Stimulated activated CD4-positive, alpha-beta T cell treated with anti-CD3 and anti-CD28 coated beads, Interleukin-4, amount 100 ng/mL, for 48 hours (primary cell): ENCODE data around the gene ACKR4.

Experiments
- DNase-seq, 2 donors: peaks; one replicate each; pipeline ENCODE4 v3.0.0-alpha.2; 2020; ENCODE audit warnings: low read depth in 2 of 2

ACKR4 gene

DNA sequence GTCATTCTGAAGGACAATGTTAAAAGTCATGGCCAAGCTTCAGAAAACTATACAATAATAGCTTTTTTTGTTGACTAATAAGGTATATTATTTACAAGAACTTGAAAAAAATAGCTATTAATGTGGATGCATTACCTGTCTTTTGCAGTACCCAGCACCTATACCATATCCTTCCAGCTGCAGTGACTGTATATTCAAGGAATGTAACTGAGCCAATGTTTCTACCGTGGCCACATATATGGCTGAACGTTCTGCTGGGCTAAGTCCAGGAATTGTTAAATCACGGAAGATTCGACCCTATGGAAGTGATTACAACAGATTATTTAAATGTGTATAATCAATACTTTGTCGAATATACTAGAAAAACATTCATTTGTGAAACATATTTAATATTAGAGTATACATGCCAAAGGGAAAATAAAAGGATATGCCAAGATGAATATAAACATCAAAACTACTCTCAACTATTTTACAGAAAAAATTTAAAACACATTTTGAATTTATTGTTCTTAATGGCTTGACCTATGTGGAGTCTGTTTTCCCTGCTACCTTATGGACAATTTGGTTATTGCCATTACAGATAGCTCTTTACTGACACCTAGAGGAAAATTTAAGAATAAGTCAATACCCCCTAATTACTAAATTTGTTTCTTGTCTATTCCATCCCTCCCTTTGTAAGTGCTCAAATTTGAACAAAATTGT is 44.9 kb downstream of the ACKR4 start:
- no peak for DNase-seq

DNA sequence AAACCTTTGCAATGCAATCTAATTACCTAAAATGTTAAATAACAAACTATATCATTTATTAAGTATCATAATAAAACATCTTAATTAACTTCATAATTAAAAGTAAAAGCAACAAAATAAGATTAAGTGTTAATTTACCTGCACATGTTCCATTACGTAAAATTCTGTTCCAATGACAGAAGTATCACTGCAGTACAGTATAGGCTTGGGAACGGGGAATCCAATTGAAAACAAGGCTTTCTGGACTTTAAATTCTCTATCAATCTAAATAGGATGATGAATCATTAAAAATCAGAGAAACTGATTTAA is 45.4 kb downstream of the ACKR4 start:
- no peak for DNase-seq

GRCh38 chr3:132643366-132643765 is 46.3 kb downstream of the ACKR4 start:
- DNase-seq: no peak

- no peak for DNase-seq
These were observed 48.0 kb downstream of the ACKR4 start for GRCh38 chr3:132645058-132645457.

GRCh38 chr3:132650153-132650552 is 53.1 kb downstream of the ACKR4 start:
- no peak for DNase-seq
